Amniotic stem cell (primary cell): ENCODE data around the gene ATP8A2.
"Not testable (repeated sequence)": the region's sequence is repeated elsewhere in the genome, so short reads cannot be mapped to it uniquely, and the experiment has no call there.

Experiments
- DNase-seq: peaks from one replicate; lab custom pipeline; 2025; lab: John Stamatoyannopoulos, UW

Gene ATP8A2

GRCh38 chr13:25923217-25924085 is 551.7 kb downstream of the ATP8A2 start:
- no peak for DNase-seq

- no peak for DNase-seq
Observed at GRCh38 chr13:25927363-25927762, 555.6 kb downstream of the ATP8A2 start.

- DNase-seq, result no peak
Observed at GRCh38 chr13:25927932-25928331, 556.2 kb downstream of the ATP8A2 start.

- no peak for DNase-seq
Observed at GRCh38 chr13:25928941-25929505, 557.2 kb downstream of the ATP8A2 start.

- no peak for DNase-seq
Observed at GRCh38 chr13:25929816-25930215, 558.0 kb downstream of the ATP8A2 start.

GRCh38 chr13:25930653-25931052 is 558.9 kb downstream of the ATP8A2 start:
- no peak for DNase-seq

GRCh38 chr13:25932365-25932764 is 560.6 kb downstream of the ATP8A2 start:
- no peak for DNase-seq

GRCh38 chr13:25933520-25933919 is 561.7 kb downstream of the ATP8A2 start:
- DNase-seq, result no peak

- DNase-seq, result no peak
Observed at GRCh38 chr13:25934127-25934526, 562.4 kb downstream of the ATP8A2 start.

- DNase-seq, result no peak
Observed at GRCh38 chr13:25939961-25940687, 568.4 kb downstream of the ATP8A2 start.

- no peak for DNase-seq
Observed at GRCh38 chr13:25943081-25943480, 571.3 kb downstream of the ATP8A2 start.

GRCh38 chr13:25943658-25944057 is 571.9 kb downstream of the ATP8A2 start:
- no peak for DNase-seq

- DNase-seq, result no peak
Observed at GRCh38 chr13:25945596-25945995, 573.8 kb downstream of the ATP8A2 start.

GRCh38 chr13:25946321-25946720 is 574.5 kb downstream of the ATP8A2 start:
- DNase-seq, result no peak

GRCh38 chr13:25948910-25949309 is 577.1 kb downstream of the ATP8A2 start:
- no peak for DNase-seq

GRCh38 chr13:25951831-25952230 is 580.1 kb downstream of the ATP8A2 start:
- no peak for DNase-seq

- DNase-seq, result not testable (repeated sequence)
Observed at GRCh38 chr13:25954080-25954479, 582.3 kb downstream of the ATP8A2 start.

- DNase-seq, result not testable (repeated sequence)
Observed at GRCh38 chr13:25954943-25955342, 583.2 kb downstream of the ATP8A2 start.

GRCh38 chr13:25958986-25959385 is 587.2 kb downstream of the ATP8A2 start:
- no peak for DNase-seq

- no peak for DNase-seq
Observed at GRCh38 chr13:25961294-25961693, 589.5 kb downstream of the ATP8A2 start.

- no peak for DNase-seq
Observed at GRCh38 chr13:25963674-25964073, 591.9 kb downstream of the ATP8A2 start.

- no peak for DNase-seq
Observed at GRCh38 chr13:25965596-25965995, 593.8 kb downstream of the ATP8A2 start.

- DNase-seq, result no peak
Observed at GRCh38 chr13:25966086-25966485, 594.3 kb downstream of the ATP8A2 start.
